Activated CD4-positive, alpha-beta T cell treated with anti-CD3 and anti-CD28 coated beads, Interleukin-2, amount 10 ng/mL, durations not matched to agents 7 days and 5 days (primary cell): ENCODE measurements around the gene RAB14. TPM values are rescaled to one million over a fixed set of nuclear protein-coding genes. Genes with fewer than 3 reads are reported as not detected.
"Not testable (repeated sequence)": the region's sequence is repeated elsewhere in the genome, so short reads cannot be mapped to it uniquely, and the experiment has no call there.

Experiments used
- CTCF ChIA-PET: fragments of 350-600 bp; sonication (Branson Sonifier 250); formaldehyde crosslinking; loops from one replicate; lab custom pipeline; 2021; ENCODE audit warnings: antibody characterized with exemption; lab: Charles Lee
- POLR2A ChIA-PET: fragments of 350-600 bp; sonication (Branson Sonifier 250); formaldehyde crosslinking; loops from one replicate; lab custom pipeline; 2021; ENCODE audit warnings: antibody characterized with exemption; lab: Charles Lee
- DNase-seq: peaks from one replicate; pipeline ENCODE4 v3.0.0-alpha.2; 2020
- H3K27ac Mint-ChIP-seq: one replicate; pipeline ENCODE4 v1.8.0; 2021; ENCODE audit warnings: mild to moderate bottlenecking, moderate library complexity, mixed read lengths
- H3K27me3 Mint-ChIP-seq: one replicate; pipeline ENCODE4 v1.8.0; 2021; ENCODE audit warnings: mixed read lengths
- H3K36me3 Mint-ChIP-seq: one replicate; pipeline ENCODE4 v1.8.0; 2021; ENCODE audit warnings: low read depth, mixed read lengths
- H3K4me1 Mint-ChIP-seq: one replicate; pipeline ENCODE4 v1.8.0; 2021; ENCODE audit warnings: mixed read lengths
- H3K4me3 Mint-ChIP-seq: one replicate; pipeline ENCODE4 v1.8.0; 2021; ENCODE audit warnings: mild to moderate bottlenecking, moderate library complexity, mixed read lengths
- H3K9me3 Mint-ChIP-seq: one replicate; pipeline ENCODE4 v1.8.0; 2021; ENCODE audit warnings: mixed read lengths
- total RNA-seq, 2 experiments: library from RNA; stranded (reverse); gene quantifications; one replicate each; pipeline ENCODE4 v1.2.3, GENCODE V29; 2021

Gene RAB14
- total RNA-seq, 2 experiments from 2014 or later, result 65.8 to 66.6 TPM

DNA sequence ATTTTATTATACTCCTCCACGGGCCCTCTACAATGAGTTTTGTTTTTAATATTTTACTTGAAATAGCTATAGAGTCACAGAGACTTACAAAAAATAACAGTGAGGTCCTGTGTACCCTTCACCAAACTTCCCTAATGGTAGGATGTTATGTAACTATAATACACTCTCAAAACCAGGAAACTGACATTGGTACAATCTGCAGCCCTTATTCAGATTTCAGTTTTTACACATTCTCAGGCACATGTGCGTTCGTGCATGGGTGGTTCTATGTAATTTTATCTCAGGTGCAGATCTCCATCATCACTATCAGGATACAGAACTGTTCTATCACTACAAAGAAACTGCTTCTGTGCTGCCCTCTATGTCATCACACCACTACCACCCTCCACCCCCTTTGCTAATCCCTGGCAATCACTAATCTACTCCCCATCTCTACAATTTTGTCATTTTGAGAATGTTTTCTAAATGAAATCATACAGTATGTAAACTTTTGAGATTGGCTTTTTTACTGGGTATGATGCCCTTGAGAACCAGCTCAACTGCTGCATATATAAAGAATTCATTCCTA is 16.4 kb downstream of the RAB14 start:
- Mint-ChIP-seq H3K27ac (no peak overlapping the region), H3K4me1 (peaks cover 48% of the 10 kb centered on the region), H3K4me3 (no peak overlapping the region), H3K27me3 (no peaks in the 10 kb centered on the region), H3K9me3 (no peaks in the 10 kb centered on the region), H3K36me3 (peaks cover 61% of the 10 kb centered on the region)
- no peak for DNase-seq
- ChIA-PET CTCF (interaction anchor here (1.2 to 2.6 kb wide), 5 partner anchors 9 to 27 kb away, joined by 3 to 12 read pairs (median 7); partner anchors contain the start of gene RAB14), POLR2A (interaction anchor here (1.1 kb wide), 1 partner anchor 9 kb away, joined by 3 read pairs; no protein-coding TSS in a partner anchor)

- Mint-ChIP-seq H3K36me3 (peaks cover 61% of the 10 kb centered on the region), H3K27me3 (no peaks in the 10 kb centered on the region), H3K27ac (no peak overlapping the region), H3K4me3 (no peak overlapping the region), H3K4me1 (peaks cover 44% of the 10 kb centered on the region), H3K9me3 (no peaks in the 10 kb centered on the region)
- DNase-seq, result no peak
- ChIA-PET POLR2A (no interaction called here), CTCF (interaction anchor here (0.8 to 2.6 kb wide), 3 partner anchors 17 to 28 kb away, joined by 3 to 7 read pairs (median 4); partner anchors contain the start of gene RAB14)
These were observed 17.2 kb downstream of the RAB14 start for GRCh38 chr9:121184463-121184862.

DNA sequence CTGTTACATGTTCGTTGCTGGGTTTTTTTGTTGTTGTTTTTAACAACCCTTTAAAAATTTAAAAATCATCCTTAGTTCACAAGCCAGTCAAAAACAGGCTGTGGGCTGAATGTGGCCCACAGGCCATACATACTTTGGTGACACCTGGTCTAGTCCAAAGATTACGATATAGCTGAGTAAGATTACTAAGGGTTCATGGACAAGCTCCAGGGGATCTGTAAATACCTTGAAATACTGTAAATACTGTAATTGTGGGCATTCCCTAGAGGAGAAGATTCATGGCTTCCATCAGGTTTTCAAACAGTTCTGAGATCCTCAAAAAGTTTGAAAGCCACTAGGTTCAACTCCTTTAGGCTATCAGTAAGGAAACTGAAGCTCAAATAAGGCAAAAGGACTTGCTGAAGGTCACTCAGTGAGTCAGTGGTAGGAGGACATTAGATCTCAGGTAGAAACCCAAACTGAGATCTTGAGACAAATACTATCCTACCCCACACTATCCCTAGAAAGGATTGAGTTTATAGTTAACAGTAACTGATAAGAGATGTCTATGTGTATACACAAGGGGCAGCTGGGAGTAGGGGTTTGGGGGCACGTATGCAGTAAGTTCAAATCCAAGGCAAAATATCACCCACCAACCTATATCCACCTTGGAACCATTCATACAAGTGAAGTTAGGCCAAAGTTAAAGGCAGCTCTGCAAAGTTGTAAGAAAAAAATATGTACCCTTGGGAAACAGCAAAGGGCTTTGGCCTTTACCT is 17.8 kb downstream of the RAB14 start:
- Mint-ChIP-seq H3K4me3 (no peak overlapping the region), H3K4me1 (peaks cover 41% of the 10 kb centered on the region), H3K27ac (peak overlapping the region; percentile 41), H3K36me3 (peaks cover 58% of the 10 kb centered on the region), H3K27me3 (no peaks in the 10 kb centered on the region), H3K9me3 (no peaks in the 10 kb centered on the region)
- no peak for DNase-seq
- ChIA-PET POLR2A (no interaction called here), CTCF (interaction anchor here (0.8 to 2.6 kb wide), 3 partner anchors 18 to 28 kb away, joined by 3 to 7 read pairs (median 4); partner anchors contain the start of gene RAB14)

GRCh38 chr9:121182989-121183388 is 18.7 kb downstream of the RAB14 start:
- H3K27ac Mint-ChIP-seq, result peak overlapping the region; percentile 41
- H3K36me3 Mint-ChIP-seq, result peaks cover 62% of the 10 kb centered on the region
- ChIA-PET CTCF (no interaction called here), POLR2A (no interaction called here)
- DNase-seq, result no peak
- H3K4me1 Mint-ChIP-seq, result peaks cover 37% of the 10 kb centered on the region
- no peaks in the 10 kb centered on the region for H3K9me3 Mint-ChIP-seq
- no peak overlapping the region for H3K4me3 Mint-ChIP-seq
- H3K27me3 Mint-ChIP-seq, result no peaks in the 10 kb centered on the region

DNA sequence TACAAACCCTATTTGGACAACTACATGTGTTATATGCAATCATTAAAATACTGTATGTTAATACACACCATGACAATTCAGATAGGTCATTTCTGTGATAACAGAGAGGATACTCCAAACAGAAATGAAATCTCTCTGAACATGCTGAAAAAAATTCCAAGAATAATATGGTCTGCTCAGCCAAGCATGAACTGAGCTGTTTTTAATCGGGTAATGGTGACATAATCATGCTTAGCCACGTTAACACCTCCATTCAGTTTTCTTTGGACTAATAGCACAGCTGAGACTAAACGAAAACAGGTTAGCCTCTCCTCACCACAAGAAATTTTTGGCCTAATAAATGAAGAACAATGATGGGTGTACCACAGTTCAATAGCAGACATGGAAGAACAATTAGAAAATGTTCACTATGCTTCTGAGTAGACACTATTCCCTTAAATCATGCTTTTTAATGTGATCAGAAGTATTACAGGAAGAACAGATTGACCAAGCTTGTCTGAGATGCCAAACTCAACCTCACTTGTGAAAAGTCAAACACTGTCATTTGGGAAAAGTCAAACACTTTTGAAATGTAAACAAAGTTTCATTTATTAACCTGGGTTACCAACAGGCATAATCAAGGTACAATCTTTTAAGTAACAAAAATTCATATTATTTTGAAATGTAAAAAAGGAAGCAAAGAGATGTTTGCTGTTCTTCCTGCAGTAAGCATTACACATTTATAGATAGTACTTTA is 19.4 kb downstream of the RAB14 start:
- Mint-ChIP-seq H3K4me3 (no peak overlapping the region), H3K27me3 (no peaks in the 10 kb centered on the region), H3K27ac (no peak overlapping the region), H3K9me3 (no peaks in the 10 kb centered on the region), H3K36me3 (peaks cover 64% of the 10 kb centered on the region), H3K4me1 (peaks cover 30% of the 10 kb centered on the region)
- CTCF ChIA-PET, result interaction anchor here (1.3 kb wide), 2 partner anchors 9 to 85 kb away, joined by 3 read pairs; no protein-coding TSS in a partner anchor
- no peak for DNase-seq
- POLR2A ChIA-PET, result no interaction called here

GRCh38 chr9:121179930-121180681 is 21.6 kb downstream of the RAB14 start:
- CTCF ChIA-PET, result interaction anchor here (1.2 kb wide), 1 partner anchor 11 kb away, joined by 3 read pairs; no protein-coding TSS in a partner anchor

DNA sequence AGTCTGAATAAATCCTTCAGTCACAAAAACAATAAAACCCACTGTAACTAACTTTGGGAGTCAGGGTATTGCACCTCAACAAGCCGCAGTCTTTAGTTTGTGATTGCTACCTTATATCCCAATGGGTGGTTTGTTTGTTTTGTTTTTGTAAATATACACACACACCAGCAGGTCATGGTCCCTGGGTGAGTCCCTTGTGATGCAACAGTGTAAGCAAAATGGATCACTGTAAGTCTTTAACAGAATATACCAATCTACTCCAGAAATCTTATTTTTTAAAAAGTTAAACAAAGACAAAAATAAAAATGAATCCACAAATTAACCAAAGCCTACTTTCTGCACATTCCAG is 22.3 kb downstream of the RAB14 start:
- H3K36me3 Mint-ChIP-seq, result peaks cover 68% of the 10 kb centered on the region
- DNase-seq, POLR2A ChIA-PET, H3K4me1 Mint-ChIP-seq, H3K4me3 Mint-ChIP-seq, H3K27me3 Mint-ChIP-seq, H3K9me3 Mint-ChIP-seq, H3K27ac Mint-ChIP-seq: not testable (repeated sequence)
- CTCF ChIA-PET, result interaction anchor here (1.2 kb wide), 1 partner anchor 10 kb away, joined by 3 read pairs; no protein-coding TSS in a partner anchor

More at GRCh38 chr9:121179930-121180681, 21.6 kb downstream of the RAB14 start:
- DNase-seq, result no peak
- POLR2A ChIA-PET, result no interaction called here
- Mint-ChIP-seq H3K27ac (no peak overlapping the region), H3K36me3 (peaks cover 64% of the 10 kb centered on the region), H3K9me3 (no peaks in the 10 kb centered on the region), H3K4me3 (no peak overlapping the region), H3K4me1 (peaks cover 12% of the 10 kb centered on the region), H3K27me3 (no peaks in the 10 kb centered on the region)

DNA sequence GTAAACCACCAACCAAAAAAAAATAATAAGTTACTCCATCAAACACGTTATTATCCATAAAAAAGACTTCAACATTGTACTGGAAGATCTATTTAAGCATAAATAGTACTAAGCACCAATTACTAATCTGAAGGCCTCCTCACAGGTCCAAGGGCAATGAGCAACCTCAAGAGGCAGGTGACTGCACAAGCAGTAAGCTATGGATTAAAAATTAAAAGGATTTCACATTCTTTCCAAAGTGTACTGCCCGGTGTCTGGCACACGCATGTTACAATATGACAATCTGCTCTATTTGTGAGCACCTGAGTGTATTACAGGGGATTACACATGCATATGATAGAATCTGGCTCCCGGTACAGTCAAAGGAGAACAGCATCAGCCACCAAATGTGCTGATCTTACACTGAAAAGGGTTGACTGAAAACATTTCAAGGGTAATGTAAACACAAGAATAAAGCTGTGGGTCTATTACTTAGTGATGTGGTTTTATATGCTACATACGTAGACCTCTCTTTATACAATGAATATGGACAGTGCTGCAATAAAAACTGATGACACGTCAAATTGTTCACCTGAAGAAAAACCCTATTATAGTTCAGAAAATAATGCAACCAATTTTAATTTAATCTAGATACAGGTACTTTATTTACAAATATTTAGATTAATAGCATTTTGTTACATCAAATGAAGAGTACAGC is 22.8 kb downstream of the RAB14 start:
- H3K27ac Mint-ChIP-seq, result peak overlapping the region; percentile 50
- CTCF ChIA-PET, result interaction anchor here (1.2 kb wide), 1 partner anchor 10 kb away, joined by 3 read pairs; no protein-coding TSS in a partner anchor
- H3K27me3 Mint-ChIP-seq, result no peaks in the 10 kb centered on the region
- no peak overlapping the region for H3K4me3 Mint-ChIP-seq
- H3K36me3 Mint-ChIP-seq, result peaks cover 68% of the 10 kb centered on the region
- POLR2A ChIA-PET, result no interaction called here
- peaks cover 6% of the 10 kb centered on the region for H3K4me1 Mint-ChIP-seq
- no peaks in the 10 kb centered on the region for H3K9me3 Mint-ChIP-seq
- DNase-seq, result no peak

DNA sequence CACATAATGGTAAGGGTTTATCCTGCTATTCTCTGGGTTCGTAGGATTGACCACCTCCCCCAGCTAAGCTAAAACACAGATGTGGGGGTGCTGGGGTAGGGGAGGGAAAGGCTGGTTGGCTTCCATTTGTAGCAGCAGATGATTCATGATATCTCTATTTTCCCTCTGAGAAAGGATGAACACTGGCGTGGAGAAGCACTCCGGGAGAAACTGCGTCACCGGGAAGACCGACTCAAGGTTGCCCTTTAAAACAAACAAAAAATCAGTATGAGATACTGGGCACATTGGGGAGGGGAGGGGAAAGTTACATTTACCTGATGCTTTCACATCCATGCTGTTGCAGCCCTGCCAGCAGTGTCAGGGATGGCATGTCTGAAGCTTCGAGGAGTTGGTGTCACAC is 28.2 kb downstream of the RAB14 start:
- no peak for DNase-seq
- Mint-ChIP-seq H3K9me3 (no peaks in the 10 kb centered on the region), H3K27ac (peak overlapping the region; percentile 3), H3K4me1 (peaks cover 11% of the 10 kb centered on the region), H3K4me3 (no peak overlapping the region), H3K36me3 (peaks cover 85% of the 10 kb centered on the region), H3K27me3 (no peaks in the 10 kb centered on the region)
- CTCF ChIA-PET, result interaction anchor here (0.7 to 1.7 kb wide), 4 partner anchors 8 to 52 kb away, joined by 3 to 5 read pairs (median 3); no protein-coding TSS in a partner anchor
- POLR2A ChIA-PET, result no interaction called here

- no peak overlapping the region for H3K27ac Mint-ChIP-seq
- CTCF ChIA-PET, result interaction anchor here (0.6 to 1.7 kb wide), 6 partner anchors 9 to 206 kb away, joined by 3 to 6 read pairs (median 3); no protein-coding TSS in a partner anchor
- peaks cover 17% of the 10 kb centered on the region for H3K4me1 Mint-ChIP-seq
- POLR2A ChIA-PET, result no interaction called here
- H3K4me3 Mint-ChIP-seq, result no peak overlapping the region
- H3K27me3 Mint-ChIP-seq, result no peaks in the 10 kb centered on the region
- no peak for DNase-seq
- peaks cover 86% of the 10 kb centered on the region for H3K36me3 Mint-ChIP-seq
- no peaks in the 10 kb centered on the region for H3K9me3 Mint-ChIP-seq
These were observed 28.8 kb downstream of the RAB14 start for GRCh38 chr9:121172726-121173487.

- ChIA-PET POLR2A (no interaction called here), CTCF (interaction anchor here (0.8 to 1.6 kb wide), 7 partner anchors 9 to 186 kb away, joined by 3 read pairs; no protein-coding TSS in a partner anchor)
- no peaks in the 10 kb centered on the region for H3K9me3 Mint-ChIP-seq
- no peak overlapping the region for H3K4me3 Mint-ChIP-seq
- H3K27ac Mint-ChIP-seq, result no peak overlapping the region
- H3K27me3 Mint-ChIP-seq, result no peaks in the 10 kb centered on the region
- peaks cover 84% of the 10 kb centered on the region for H3K36me3 Mint-ChIP-seq
- peaks cover 21% of the 10 kb centered on the region for H3K4me1 Mint-ChIP-seq
- DNase-seq, result no peak
These were observed 30.4 kb downstream of the RAB14 start for GRCh38 chr9:121171236-121171635.
